Measurements from ENCODE around the gene LRCOL1. TPM values are rescaled to one million over a fixed set of nuclear protein-coding genes. Genes with fewer than 3 reads are reported as not detected.

LRCOL1 gene
- total and polyA plus RNA-seq, 2 of the 8 experiments (the other 6 are each of a cell fraction or from before 2014, with no cell fraction given) = not detected

DNA sequence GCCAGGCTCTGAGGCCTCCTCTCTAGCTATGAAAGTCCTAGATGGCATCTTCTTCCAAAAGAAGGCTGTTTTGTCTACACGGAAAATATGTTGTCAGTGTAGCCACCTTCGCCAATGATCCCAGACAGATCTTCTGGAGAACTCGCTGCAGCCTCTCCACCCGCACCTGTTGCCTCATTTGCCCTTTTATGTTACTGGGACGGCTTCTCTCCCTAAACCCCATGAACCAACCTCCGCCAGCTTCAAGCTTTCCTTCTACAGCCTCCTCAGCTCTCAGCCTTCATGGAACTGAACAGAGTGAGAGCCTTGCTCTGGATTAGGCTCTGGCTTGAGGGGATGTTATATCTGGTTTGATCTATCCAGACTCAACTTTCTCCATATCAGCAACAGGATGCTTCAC is 18.9 kb upstream of the LRCOL1 start:
- H4K91ac ChIP-seq (replicated peaks; ENCODE audit: insufficient read length, low read length) = no peak overlapping the region
- H2BK20ac ChIP-seq (ENCODE audit: low read length) = no peak overlapping the region
- no peaks in the 10 kb centered on the region for H3K27me3 ChIP-seq (replicated peaks in 1 of 4; ENCODE audit: control insufficient read depth in 3 of 4, extremely low read depth in 1 of 4, insufficient read depth in 3 of 4, low read length in 3 of 4)
- no peak overlapping the region for H2BK5ac ChIP-seq (ENCODE audit: low read depth, low read length)
- H3K4me1 ChIP-seq (replicated peaks in 1 of 4; ENCODE audit: control insufficient read depth in 3 of 4, insufficient read depth in 4 of 4, low read length in 3 of 4) = no peaks in the 10 kb centered on the region
- DNase-seq (ENCODE audit: low read depth in 1 of 2, low spot score in 2 of 2) = no peak
- H3K9me3 ChIP-seq (ENCODE audit: insufficient read depth in 2 of 2, low read depth in 1 of 2, low read length in 1 of 2) = no peaks in the 10 kb centered on the region
- H3K18ac ChIP-seq (ENCODE audit: extremely low read depth, low read length) = no peak overlapping the region
- no peak overlapping the region for H2AK5ac ChIP-seq (ENCODE audit: low read depth, low read length)
- no peak for FAIRE-seq
- H2BK120ac ChIP-seq (replicated peaks; ENCODE audit: low read depth, low read length) = no peak overlapping the region
- H3K36me3 ChIP-seq (ENCODE audit: control insufficient read depth in 2 of 4, insufficient read depth in 4 of 4, low read length in 3 of 4) = peaks cover 30 to 75% (median 63%) of the 10 kb centered on the region in 4 experiments
- H4K5ac ChIP-seq (ENCODE audit: insufficient read length, low read depth, low read length) = no peak overlapping the region
- H3K79me1 ChIP-seq (ENCODE audit: low read depth, low read length) = no peaks in the 10 kb centered on the region; the same call in 1 of the 2 replicates
- H2BK15ac ChIP-seq (ENCODE audit: low read length) = no peak overlapping the region
- no peak overlapping the region for H3K23ac ChIP-seq (ENCODE audit: insufficient read length)
- H3K4me2 ChIP-seq (ENCODE audit: insufficient read depth in 1 of 2, low read depth in 2 of 2, low read length in 2 of 2) = no peak overlapping the region
- H2BK12ac ChIP-seq (ENCODE audit: low read depth, low read length) = no peak overlapping the region
- no peak overlapping the region for H4K8ac ChIP-seq (ENCODE audit: extremely low read depth, insufficient read depth, low read length)
- no peak overlapping the region for H3K14ac ChIP-seq (ENCODE audit: insufficient read length)
- H3K23me2 ChIP-seq (ENCODE audit: low read depth, low read length) = no peaks in the 10 kb centered on the region
- H3K27ac ChIP-seq (ENCODE audit: low read depth, low read length) = no peak overlapping the region
- no peak overlapping the region for H3K9ac ChIP-seq (replicated peaks in 1 of 4; ENCODE audit: extremely low read depth in 1 of 4, low read depth in 3 of 4, low read length in 3 of 4)
- POLR2A ChIA-PET (ENCODE audit: partially characterized antibody) = interaction anchor here (1.1 to 4.6 kb wide), 5 partner anchors 8 to 30 kb away, joined by 3 to 26 read pairs (median 7); partner anchors contain the start of gene P2RX2
- no peak overlapping the region for H3K4me3 ChIP-seq (ENCODE audit: extremely low read depth in 1 of 4, insufficient read depth in 2 of 4, low read depth in 3 of 4, low read length in 4 of 4)
- H3K4ac ChIP-seq (replicated peaks; ENCODE audit: insufficient read length, low read depth, low read length) = no peak overlapping the region
- no peak for TF ChIP-seq FOSL1 (IDR thresholded peaks at IDR 0.05; ENCODE audit: insufficient read depth, low read depth, low read length)
- TF ChIP-seq RAD21 (IDR thresholded peaks at IDR 0.05 in 1 of 2, conservative IDR thresholded peaks at IDR 0.05 in 1 of 2; ENCODE audit: low read depth in 2 of 2, low read length in 2 of 2) = no peak
- TF ChIP-seq, protein P1, sequence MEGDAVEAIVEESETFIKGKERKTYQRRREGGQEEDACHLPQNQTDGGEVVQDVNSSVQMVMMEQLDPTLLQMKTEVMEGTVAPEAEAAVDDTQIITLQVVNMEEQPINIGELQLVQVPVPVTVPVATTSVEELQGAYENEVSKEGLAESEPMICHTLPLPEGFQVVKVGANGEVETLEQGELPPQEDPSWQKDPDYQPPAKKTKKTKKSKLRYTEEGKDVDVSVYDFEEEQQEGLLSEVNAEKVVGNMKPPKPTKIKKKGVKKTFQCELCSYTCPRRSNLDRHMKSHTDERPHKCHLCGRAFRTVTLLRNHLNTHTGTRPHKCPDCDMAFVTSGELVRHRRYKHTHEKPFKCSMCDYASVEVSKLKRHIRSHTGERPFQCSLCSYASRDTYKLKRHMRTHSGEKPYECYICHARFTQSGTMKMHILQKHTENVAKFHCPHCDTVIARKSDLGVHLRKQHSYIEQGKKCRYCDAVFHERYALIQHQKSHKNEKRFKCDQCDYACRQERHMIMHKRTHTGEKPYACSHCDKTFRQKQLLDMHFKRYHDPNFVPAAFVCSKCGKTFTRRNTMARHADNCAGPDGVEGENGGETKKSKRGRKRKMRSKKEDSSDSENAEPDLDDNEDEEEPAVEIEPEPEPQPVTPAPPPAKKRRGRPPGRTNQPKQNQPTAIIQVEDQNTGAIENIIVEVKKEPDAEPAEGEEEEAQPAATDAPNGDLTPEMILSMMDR (IDR thresholded peaks at IDR 0.05; ENCODE audit: control extremely low read depth in 1 of 3, insufficient read depth in 1 of 3, low read depth in 1 of 3, low read length in 3 of 3) = no peak
- no peak for TF ChIP-seq HDAC6 (IDR thresholded peaks at IDR 0.05; ENCODE audit: low read depth, low read length)
- no peak for TF ChIP-seq SP4 (IDR thresholded peaks at IDR 0.05; ENCODE audit: low read length)
- TF ChIP-seq SIRT6 (IDR thresholded peaks at IDR 0.05; ENCODE audit: low read length) = no peak
- TF ChIP-seq RBBP5 (IDR thresholded peaks at IDR 0.05; ENCODE audit: borderline replicate concordance, low read depth, low read length) = no peak
- TF ChIP-seq, protein P2, sequence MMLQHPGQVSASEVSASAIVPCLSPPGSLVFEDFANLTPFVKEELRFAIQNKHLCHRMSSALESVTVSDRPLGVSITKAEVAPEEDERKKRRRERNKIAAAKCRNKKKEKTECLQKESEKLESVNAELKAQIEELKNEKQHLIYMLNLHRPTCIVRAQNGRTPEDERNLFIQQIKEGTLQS (IDR thresholded peaks at IDR 0.05; ENCODE audit: insufficient read depth, low read depth, low read length) = no peak
- TF ChIP-seq SIX5 (IDR thresholded peaks at IDR 0.05; ENCODE audit: low read depth, low read length) = no peak
- TF ChIP-seq KDM5A (IDR thresholded peaks at IDR 0.05; ENCODE audit: low read length) = no peak
- 92% methylated on average over 6 of the region's 6 CpGs; no CpG with 5 or more reads in 1 of the 2 experiments for WGBS, 2 experiments (ENCODE audit: extremely low coverage in 1 of 2, insufficient coverage in 1 of 2, insufficient read length in 1 of 2, insufficient replicate concordance in 2 of 2, low coverage in 1 of 2, low lambda C conversion rate in 2 of 2, missing lambda C conversion rate in 1 of 2)
- no peak overlapping the region for H3K56ac ChIP-seq (replicated peaks; ENCODE audit: insufficient read length, low read depth, low read length)
- no peak overlapping the region for H2AFZ ChIP-seq (ENCODE audit: low read length)
- CTCF ChIA-PET (ENCODE audit: partially characterized antibody) = interaction anchor here (1.2 to 2.0 kb wide), 2 partner anchors 9 to 85 kb away, joined by 3 to 11 read pairs; no protein-coding TSS in a partner anchor
- H3K79me2 ChIP-seq (ENCODE audit: control insufficient read depth in 1 of 2, insufficient read depth in 2 of 2, low read length in 2 of 2) = no peaks in the 10 kb centered on the region
- H4K20me1 ChIP-seq (replicated peaks in 1 of 2; ENCODE audit: control insufficient read depth in 1 of 2, insufficient read depth in 2 of 2, low read length in 2 of 2) = peaks cover 0 to 8% of the 10 kb centered on the region in 2 experiments

Measured in H1 (cell line).